OCI-LY7 (cell line): ENCODE measurements around the gene SARM1. TPM values are rescaled to one million over a fixed set of nuclear protein-coding genes. Genes with fewer than 3 reads are reported as not detected.

Experiments
- BruUV-seq: library from RNA; stranded (reverse); fragments of 400-500 nt; replicated peaks from 2 replicates; lab custom pipeline; 2021; lab: Mats Ljungman, UMichigan
- CTCF ChIA-PET: fragments of 300-600 bp; sonication (Branson Sonifier 250); formaldehyde crosslinking; loops from one replicate; lab custom pipeline; 2022; ENCODE audit warnings: antibody characterized with exemption; ENCODE audit not compliant: unreplicated experiment; lab: Charles Lee
- POLR2A ChIA-PET: fragments of 300-600 bp; sonication (Branson Sonifier 250); formaldehyde crosslinking; loops from one replicate; lab custom pipeline; 2022; ENCODE audit warnings: antibody characterized with exemption; lab: Charles Lee
- DNase-seq: peaks from one replicate; pipeline ENCODE4 v3.0.0-alpha.2; 2015; ENCODE audit warnings: low spot score
- H2AFZ ChIP-seq: fragments of 200-600 bp; sonication (generic), shearing (Covaris generic); 2 replicates; pipeline ENCODE4 v1.6.1; 2014; ENCODE audit warnings: mild to moderate bottlenecking, antibody characterized with exemption, low read length, moderate library complexity
- H3K27ac ChIP-seq: fragments of 200-600 bp; sonication (generic); 2 replicates; pipeline ENCODE4 v1.5.1; 2014; ENCODE audit warnings: mixed run types, low read depth, mild to moderate bottlenecking, moderate library complexity, low read length, inconsistent platforms; ENCODE audit not compliant: poor library complexity, severe bottlenecking
- H3K36me3 ChIP-seq: fragments of 200-600 bp; sonication (generic); 2 replicates; pipeline ENCODE4 v1.6.1; 2014; ENCODE audit warnings: mild to moderate bottlenecking, antibody characterized with exemption, low read length, moderate library complexity, mixed read lengths; ENCODE audit not compliant: insufficient read depth
- H3K4me1 ChIP-seq: fragments of 200-600 bp; sonication (generic); 2 replicates; pipeline ENCODE4 v1.5.1; 2014; ENCODE audit warnings: mild to moderate bottlenecking, low read length; ENCODE audit not compliant: insufficient read depth, poor library complexity, severe bottlenecking
- H3K4me2 ChIP-seq: fragments of 200-600 bp; sonication (generic); 2 replicates; pipeline ENCODE4 v1.6.1; 2014; ENCODE audit warnings: mild to moderate bottlenecking, low read length
- H3K4me3 ChIP-seq: fragments of 200-600 bp; sonication (generic); 2 replicates; pipeline ENCODE4 v1.5.1; 2014; ENCODE audit warnings: mild to moderate bottlenecking, low read depth, low read length; ENCODE audit not compliant: poor library complexity, severe bottlenecking
- H3K79me2 ChIP-seq: fragments of 200-600 bp; sonication (generic); 2 replicates; pipeline ENCODE4 v1.6.1; 2016; ENCODE audit warnings: low read depth, mild to moderate bottlenecking, low read length, moderate library complexity, mixed read lengths; ENCODE audit not compliant: insufficient read depth
- H3K9me2 ChIP-seq: fragments of 200-600 bp; sonication (generic); 2 replicates; pipeline ENCODE4 v1.6.1; 2016; ENCODE audit warnings: mild to moderate bottlenecking, low read length, mixed read lengths; ENCODE audit not compliant: insufficient read depth
- H3K9me3 ChIP-seq: fragments of 200-600 bp; sonication (generic); 2 replicates; pipeline ENCODE4 v1.6.1; 2014; ENCODE audit warnings: mild to moderate bottlenecking, mixed run types, low read length, mixed read lengths
- H4K20me1 ChIP-seq: fragments of 200-600 bp; sonication (generic); 2 replicates; pipeline ENCODE4 v1.6.1; 2014; ENCODE audit warnings: mild to moderate bottlenecking, antibody characterized with exemption, low read length, moderate library complexity, mixed read lengths; ENCODE audit not compliant: insufficient read depth
- CTCF ChIP-seq: fragments of 200-600 bp; sonication (generic); conservative IDR thresholded peaks from 2 replicates; pipeline ENCODE4 v1.5.1; 2014; ENCODE audit warnings: mild to moderate bottlenecking, antibody characterized with exemption, low read length, moderate library complexity, mixed read lengths
- EZH2phosphoT487 ChIP-seq: fragments of 200-600 bp; sonication (generic); IDR thresholded peaks from 2 replicates; pipeline ENCODE4 v1.6.1; 2018; ENCODE audit warnings: low read depth, borderline replicate concordance, mild to moderate bottlenecking, mixed run types, antibody characterized with exemption, low read length, moderate library complexity, mixed read lengths
- intact Hi-C: fragments of 100-400 bp; cut with micrococcal nuclease; formaldehyde crosslinking; loops from one replicate; pipeline ENCODE4 v1.10.0; 2022; ENCODE audit not compliant: unreplicated experiment
- total RNA-seq, 2 experiments: library from RNA; depleted of rRNA in 1 of 2; stranded (reverse); fragments of >200 nt in 1 of 2; shearing (Covaris generic) in 1 of 2; gene quantifications; 2 replicates each; pipeline ENCODE4 v1.2.3, GENCODE V29; 2014 to 2022

Gene SARM1
- total RNA-seq, 2 experiments from 2014 or later = 7.5 to 21.3 TPM

- TSS peak; percentile 42 for BruUV-seq
- POLR2A ChIA-PET = interaction anchor here (0.9 kb wide), 1 partner anchor 10 kb away, joined by 3 read pairs; the partner anchor contains the start of gene POLDIP2
- no peak for TF ChIP-seq EZH2phosphoT487
- no peak for TF ChIP-seq CTCF
These were observed 24.1 kb upstream of the SARM1 start for GRCh38 chr17:28347261-28347891.

GRCh38 chr17:28348979-28349378, 22.5 kb upstream of the SARM1 start:
- BruUV-seq = no TSS peak
- Histone ChIP-seq H2AFZ (no peak overlapping the region), H3K36me3 (peaks cover 97% of the 10 kb centered on the region), H3K4me2 (no peak overlapping the region), H3K4me1 (peaks cover 14% of the 10 kb centered on the region), H3K9me3 (no peaks in the 10 kb centered on the region), H3K27ac (no peak overlapping the region), H3K4me3 (no peak overlapping the region), H4K20me1 (no peaks in the 10 kb centered on the region), H3K9me2 (no peaks in the 10 kb centered on the region), H3K79me2 (no peaks in the 10 kb centered on the region)
- ChIA-PET POLR2A (interaction anchor here (0.6 to 1.4 kb wide), 2 partner anchors 13 to 422 kb away, joined by 3 read pairs; partner anchors contain the start of genes IFT20 and TNFAIP1), CTCF (no interaction called here)
- intact Hi-C loops = no loop called here
- TF ChIP-seq CTCF = no peak
- TF ChIP-seq EZH2phosphoT487 = no peak
- no peak for DNase-seq

More at GRCh38 chr17:28347261-28347891, 24.1 kb upstream of the SARM1 start:
- Histone ChIP-seq H4K20me1 (no peaks in the 10 kb centered on the region), H3K9me3 (no peaks in the 10 kb centered on the region), H3K79me2 (no peaks in the 10 kb centered on the region), H3K4me2 (no peak overlapping the region), H3K27ac (no peak overlapping the region), H3K36me3 (peaks cover 93% of the 10 kb centered on the region), H3K9me2 (no peaks in the 10 kb centered on the region), H3K4me3 (no peak overlapping the region), H2AFZ (no peak overlapping the region), H3K4me1 (peaks cover 30% of the 10 kb centered on the region)
- no peak for DNase-seq
- CTCF ChIA-PET = no interaction called here
- intact Hi-C loops = no loop called here

GRCh38 chr17:28350271-28350670, 21.2 kb upstream of the SARM1 start:
- H4K20me1 ChIP-seq = no peaks in the 10 kb centered on the region
- CTCF ChIA-PET = no interaction called here
- no peak for TF ChIP-seq CTCF
- TF ChIP-seq EZH2phosphoT487 = no peak
- no peak overlapping the region for H2AFZ ChIP-seq
- no peaks in the 10 kb centered on the region for H3K9me2 ChIP-seq
- H3K4me3 ChIP-seq = no peak overlapping the region
- H3K36me3 ChIP-seq = peaks cover 97% of the 10 kb centered on the region
- no peak for DNase-seq
- peaks cover 1% of the 10 kb centered on the region for H3K4me1 ChIP-seq
- H3K27ac ChIP-seq = no peak overlapping the region
- intact Hi-C loops = no loop called here
- BruUV-seq = no TSS peak
- no peak overlapping the region for H3K4me2 ChIP-seq
- H3K79me2 ChIP-seq = no peaks in the 10 kb centered on the region
- H3K9me3 ChIP-seq = no peaks in the 10 kb centered on the region
- POLR2A ChIA-PET = interaction anchor here (1.5 kb wide), 1 partner anchor 15 kb away, joined by 3 read pairs; the partner anchor contains the start of gene IFT20
